ENCODE data around the gene HARBI1. TPM values are rescaled to one million over a fixed set of nuclear protein-coding genes. Genes with fewer than 3 reads are reported as not detected.

The HARBI1 gene
- total and polyA plus RNA-seq, 9 of the 15 experiments (the other 6 are each of a cell fraction or from before 2014, with no cell fraction given) = 3.5 to 8.4 (median 5.5) TPM

DNA sequence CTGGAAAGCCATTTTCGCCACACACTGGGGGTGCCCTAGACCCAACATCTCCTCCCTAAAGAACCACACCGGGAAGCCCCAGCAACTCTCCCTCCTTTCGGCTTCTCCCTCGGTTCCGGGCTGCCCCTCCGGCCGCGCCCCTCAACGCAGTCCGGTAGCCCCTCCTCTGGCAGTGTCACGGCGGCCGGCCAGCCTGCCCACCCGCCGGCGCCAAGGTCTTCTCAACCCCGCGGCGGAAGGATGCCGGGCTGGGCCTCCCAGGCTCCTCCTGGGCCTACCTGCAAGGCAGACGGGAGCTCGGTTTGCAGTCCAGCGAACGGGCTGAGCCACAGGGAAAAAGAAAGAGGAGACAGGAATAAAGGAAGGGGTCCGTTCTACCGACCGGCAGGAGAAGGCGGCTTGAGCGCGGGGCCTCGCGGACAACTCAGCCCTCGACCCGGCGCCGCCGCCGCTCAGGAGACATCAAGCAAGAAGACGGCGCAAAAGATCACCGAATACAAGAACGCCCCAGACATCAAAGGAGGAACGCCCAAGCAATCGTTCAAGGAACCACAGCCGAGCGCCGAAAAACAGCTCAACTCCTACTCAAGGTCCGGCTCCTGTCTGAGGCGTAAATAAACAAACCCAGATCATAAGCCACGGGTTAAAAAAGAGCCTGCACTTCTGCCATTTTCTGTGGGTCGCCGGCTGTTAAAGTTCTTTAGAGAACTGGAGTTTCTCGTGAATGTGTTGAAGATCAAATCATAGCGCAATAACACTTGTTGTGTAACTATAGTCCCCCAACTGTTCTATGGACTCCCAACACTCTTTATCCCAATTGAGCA lies 23.3 kb downstream of the HARBI1 start, which contains the start of gene AMBRA1 (continued):
- TF ChIP-seq RNF2 (IDR thresholded peaks at IDR 0.05) = peak; percentile 58; the same call in 1 of the 2 replicates
- TF ChIP-seq ETV1 (tag; conservative IDR thresholded peaks at IDR 0.05; ENCODE audit: low read depth) = no peak; the same call in 1 of the 2 replicates
- TF ChIP-seq FOXM1 (IDR thresholded peaks at IDR 0.05; ENCODE audit: low read depth) = peak; percentile 74
- TF ChIP-seq FOXM1 (CRISPR knock-in tag; IDR thresholded peaks at IDR 0.05; ENCODE audit: low read depth) = no peak
- peak; percentile 66; the same call in 1 of the 2 replicates for TF ChIP-seq CREB1 (IDR thresholded peaks at IDR 0.05)
- no peak; the same call in none of the 2 replicates for TF ChIP-seq CREB1 (CRISPR knock-in tag; IDR thresholded peaks at IDR 0.05)
- TF ChIP-seq, protein P1, sequence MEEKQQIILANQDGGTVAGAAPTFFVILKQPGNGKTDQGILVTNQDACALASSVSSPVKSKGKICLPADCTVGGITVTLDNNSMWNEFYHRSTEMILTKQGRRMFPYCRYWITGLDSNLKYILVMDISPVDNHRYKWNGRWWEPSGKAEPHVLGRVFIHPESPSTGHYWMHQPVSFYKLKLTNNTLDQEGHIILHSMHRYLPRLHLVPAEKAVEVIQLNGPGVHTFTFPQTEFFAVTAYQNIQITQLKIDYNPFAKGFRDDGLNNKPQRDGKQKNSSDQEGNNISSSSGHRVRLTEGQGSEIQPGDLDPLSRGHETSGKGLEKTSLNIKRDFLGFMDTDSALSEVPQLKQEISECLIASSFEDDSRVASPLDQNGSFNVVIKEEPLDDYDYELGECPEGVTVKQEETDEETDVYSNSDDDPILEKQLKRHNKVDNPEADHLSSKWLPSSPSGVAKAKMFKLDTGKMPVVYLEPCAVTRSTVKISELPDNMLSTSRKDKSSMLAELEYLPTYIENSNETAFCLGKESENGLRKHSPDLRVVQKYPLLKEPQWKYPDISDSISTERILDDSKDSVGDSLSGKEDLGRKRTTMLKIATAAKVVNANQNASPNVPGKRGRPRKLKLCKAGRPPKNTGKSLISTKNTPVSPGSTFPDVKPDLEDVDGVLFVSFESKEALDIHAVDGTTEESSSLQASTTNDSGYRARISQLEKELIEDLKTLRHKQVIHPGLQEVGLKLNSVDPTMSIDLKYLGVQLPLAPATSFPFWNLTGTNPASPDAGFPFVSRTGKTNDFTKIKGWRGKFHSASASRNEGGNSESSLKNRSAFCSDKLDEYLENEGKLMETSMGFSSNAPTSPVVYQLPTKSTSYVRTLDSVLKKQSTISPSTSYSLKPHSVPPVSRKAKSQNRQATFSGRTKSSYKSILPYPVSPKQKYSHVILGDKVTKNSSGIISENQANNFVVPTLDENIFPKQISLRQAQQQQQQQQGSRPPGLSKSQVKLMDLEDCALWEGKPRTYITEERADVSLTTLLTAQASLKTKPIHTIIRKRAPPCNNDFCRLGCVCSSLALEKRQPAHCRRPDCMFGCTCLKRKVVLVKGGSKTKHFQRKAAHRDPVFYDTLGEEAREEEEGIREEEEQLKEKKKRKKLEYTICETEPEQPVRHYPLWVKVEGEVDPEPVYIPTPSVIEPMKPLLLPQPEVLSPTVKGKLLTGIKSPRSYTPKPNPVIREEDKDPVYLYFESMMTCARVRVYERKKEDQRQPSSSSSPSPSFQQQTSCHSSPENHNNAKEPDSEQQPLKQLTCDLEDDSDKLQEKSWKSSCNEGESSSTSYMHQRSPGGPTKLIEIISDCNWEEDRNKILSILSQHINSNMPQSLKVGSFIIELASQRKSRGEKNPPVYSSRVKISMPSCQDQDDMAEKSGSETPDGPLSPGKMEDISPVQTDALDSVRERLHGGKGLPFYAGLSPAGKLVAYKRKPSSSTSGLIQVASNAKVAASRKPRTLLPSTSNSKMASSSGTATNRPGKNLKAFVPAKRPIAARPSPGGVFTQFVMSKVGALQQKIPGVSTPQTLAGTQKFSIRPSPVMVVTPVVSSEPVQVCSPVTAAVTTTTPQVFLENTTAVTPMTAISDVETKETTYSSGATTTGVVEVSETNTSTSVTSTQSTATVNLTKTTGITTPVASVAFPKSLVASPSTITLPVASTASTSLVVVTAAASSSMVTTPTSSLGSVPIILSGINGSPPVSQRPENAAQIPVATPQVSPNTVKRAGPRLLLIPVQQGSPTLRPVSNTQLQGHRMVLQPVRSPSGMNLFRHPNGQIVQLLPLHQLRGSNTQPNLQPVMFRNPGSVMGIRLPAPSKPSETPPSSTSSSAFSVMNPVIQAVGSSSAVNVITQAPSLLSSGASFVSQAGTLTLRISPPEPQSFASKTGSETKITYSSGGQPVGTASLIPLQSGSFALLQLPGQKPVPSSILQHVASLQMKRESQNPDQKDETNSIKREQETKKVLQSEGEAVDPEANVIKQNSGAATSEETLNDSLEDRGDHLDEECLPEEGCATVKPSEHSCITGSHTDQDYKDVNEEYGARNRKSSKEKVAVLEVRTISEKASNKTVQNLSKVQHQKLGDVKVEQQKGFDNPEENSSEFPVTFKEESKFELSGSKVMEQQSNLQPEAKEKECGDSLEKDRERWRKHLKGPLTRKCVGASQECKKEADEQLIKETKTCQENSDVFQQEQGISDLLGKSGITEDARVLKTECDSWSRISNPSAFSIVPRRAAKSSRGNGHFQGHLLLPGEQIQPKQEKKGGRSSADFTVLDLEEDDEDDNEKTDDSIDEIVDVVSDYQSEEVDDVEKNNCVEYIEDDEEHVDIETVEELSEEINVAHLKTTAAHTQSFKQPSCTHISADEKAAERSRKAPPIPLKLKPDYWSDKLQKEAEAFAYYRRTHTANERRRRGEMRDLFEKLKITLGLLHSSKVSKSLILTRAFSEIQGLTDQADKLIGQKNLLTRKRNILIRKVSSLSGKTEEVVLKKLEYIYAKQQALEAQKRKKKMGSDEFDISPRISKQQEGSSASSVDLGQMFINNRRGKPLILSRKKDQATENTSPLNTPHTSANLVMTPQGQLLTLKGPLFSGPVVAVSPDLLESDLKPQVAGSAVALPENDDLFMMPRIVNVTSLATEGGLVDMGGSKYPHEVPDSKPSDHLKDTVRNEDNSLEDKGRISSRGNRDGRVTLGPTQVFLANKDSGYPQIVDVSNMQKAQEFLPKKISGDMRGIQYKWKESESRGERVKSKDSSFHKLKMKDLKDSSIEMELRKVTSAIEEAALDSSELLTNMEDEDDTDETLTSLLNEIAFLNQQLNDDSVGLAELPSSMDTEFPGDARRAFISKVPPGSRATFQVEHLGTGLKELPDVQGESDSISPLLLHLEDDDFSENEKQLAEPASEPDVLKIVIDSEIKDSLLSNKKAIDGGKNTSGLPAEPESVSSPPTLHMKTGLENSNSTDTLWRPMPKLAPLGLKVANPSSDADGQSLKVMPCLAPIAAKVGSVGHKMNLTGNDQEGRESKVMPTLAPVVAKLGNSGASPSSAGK (IDR thresholded peaks at IDR 0.05) = peak; percentile 28; the same call in 1 of the 2 replicates
- peak; percentile 89 for TF ChIP-seq CXXC5 (CRISPR knock-in tag; IDR thresholded peaks at IDR 0.05)
- TF ChIP-seq MAFF (IDR thresholded peaks at IDR 0.05; ENCODE audit: low read length) = no peak
- TF ChIP-seq FOXK2 (conservative IDR thresholded peaks at IDR 0.05 in 1 of 2, IDR thresholded peaks at IDR 0.05 in 1 of 2; ENCODE audit: low read depth in 2 of 2) = peak; percentile 96 to 97
- TF ChIP-seq, protein P2, sequence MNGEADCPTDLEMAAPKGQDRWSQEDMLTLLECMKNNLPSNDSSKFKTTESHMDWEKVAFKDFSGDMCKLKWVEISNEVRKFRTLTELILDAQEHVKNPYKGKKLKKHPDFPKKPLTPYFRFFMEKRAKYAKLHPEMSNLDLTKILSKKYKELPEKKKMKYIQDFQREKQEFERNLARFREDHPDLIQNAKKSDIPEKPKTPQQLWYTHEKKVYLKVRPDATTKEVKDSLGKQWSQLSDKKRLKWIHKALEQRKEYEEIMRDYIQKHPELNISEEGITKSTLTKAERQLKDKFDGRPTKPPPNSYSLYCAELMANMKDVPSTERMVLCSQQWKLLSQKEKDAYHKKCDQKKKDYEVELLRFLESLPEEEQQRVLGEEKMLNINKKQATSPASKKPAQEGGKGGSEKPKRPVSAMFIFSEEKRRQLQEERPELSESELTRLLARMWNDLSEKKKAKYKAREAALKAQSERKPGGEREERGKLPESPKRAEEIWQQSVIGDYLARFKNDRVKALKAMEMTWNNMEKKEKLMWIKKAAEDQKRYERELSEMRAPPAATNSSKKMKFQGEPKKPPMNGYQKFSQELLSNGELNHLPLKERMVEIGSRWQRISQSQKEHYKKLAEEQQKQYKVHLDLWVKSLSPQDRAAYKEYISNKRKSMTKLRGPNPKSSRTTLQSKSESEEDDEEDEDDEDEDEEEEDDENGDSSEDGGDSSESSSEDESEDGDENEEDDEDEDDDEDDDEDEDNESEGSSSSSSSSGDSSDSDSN (IDR thresholded peaks at IDR 0.05; ENCODE audit: borderline replicate concordance in 1 of 2, low read depth in 2 of 2, low read length in 2 of 2) = peak; percentile 66 to 72; a peak in 2 of 4 replicates
- TF ChIP-seq POLR2AphosphoS5 (IDR thresholded peaks at IDR 0.05; ENCODE audit: control insufficient read depth, insufficient read depth, low read depth, low read length) = peak; percentile 67
- TF ChIP-seq ZNF668 (CRISPR knock-in tag; IDR thresholded peaks at IDR 0.05) = no peak

Data from K562 (cell line).